SK-N-SH (cell line): ENCODE data around the gene PLD4. TPM values are rescaled to one million over a fixed set of nuclear protein-coding genes. Genes with fewer than 3 reads are reported as not detected.

Experiments used
- CTCF ChIA-PET: fragments of 300-600, 350-600 bp; formaldehyde crosslinking; extraction: SDS; loops from one replicate; lab custom pipeline; 2021; lab: Yijun Ruan, JAX
- POLR2A ChIA-PET: fragments of 350-600 bp; sonication (Branson Sonifier 250); formaldehyde crosslinking; extraction: SDS; loops from one replicate; lab custom pipeline; 2020; ENCODE audit warnings: antibody characterized with exemption, inconsistent platforms; lab: Yijun Ruan, JAX
- DNase-seq: peaks from one replicate; pipeline ENCODE4 v3.0.0; 2012
- H2AFZ ChIP-seq: fragments of 200-600 bp; sonication (generic); 2 replicates; pipeline ENCODE4 v1.8.1; 2016; ENCODE audit warnings: antibody characterized with exemption, mild to moderate bottlenecking, low read depth
- H3F3A ChIP-seq: fragments of 200-600 bp; sonication (generic); replicated peaks from 2 replicates; pipeline ENCODE3; 2016; ENCODE audit warnings: antibody characterized with exemption, mild to moderate bottlenecking; ENCODE audit not compliant: insufficient read depth
- H3K27ac ChIP-seq, 2 experiments: fragments of 200-500 bp in 1 of 2; fragments of 200-600 bp in 1 of 2; sonication (Bioruptor generic) in 1 of 2; sonication (generic), shearing (Covaris generic) in 1 of 2; 2 replicates each; pipeline versions ENCODE4 v1.5.1 to v1.6.1; 2014 to 2016; ENCODE audit warnings: low read depth in 2 of 2, inconsistent platforms in 1 of 2, low read length in 1 of 2, mild to moderate bottlenecking in 1 of 2, mixed read lengths in 1 of 2
- H3K27me3 ChIP-seq: fragments of 200-600 bp; sonication (generic), shearing (Covaris generic); 2 replicates; pipeline ENCODE4 v1.6.1; 2016; ENCODE audit warnings: mixed run types; ENCODE audit not compliant: insufficient read depth
- H3K36me3 ChIP-seq, 2 experiments: fragments of 200-500 bp in 1 of 2; fragments of 200-600 bp in 1 of 2; sonication (Bioruptor generic) in 1 of 2; sonication (generic) in 1 of 2; replicated peaks in 1 of 2; 2 replicates each; pipeline versions ENCODE3 to v1.5.1; 2014 to 2016; ENCODE audit warnings: low read length in 1 of 2, mild to moderate bottlenecking in 1 of 2; ENCODE audit not compliant: insufficient read depth in 2 of 2, control insufficient read depth in 1 of 2
- H3K4me1 ChIP-seq, 2 experiments: fragments of 200-500 bp in 1 of 2; fragments of 200-600 bp in 1 of 2; sonication (Bioruptor generic) in 1 of 2; sonication (generic), shearing (Covaris generic) in 1 of 2; 2 replicates each; pipeline versions ENCODE4 v1.5.1 to v1.6.1; 2014 to 2016; ENCODE audit warnings: low read depth in 1 of 2, low read length in 1 of 2, mixed run types in 1 of 2; ENCODE audit not compliant: insufficient read depth in 2 of 2, control insufficient read depth in 1 of 2
- H3K4me2 ChIP-seq: fragments of 200-600 bp; sonication (generic), shearing (Covaris generic); 2 replicates; pipeline ENCODE4 v1.6.1; 2017; ENCODE audit warnings: mixed run types
- H3K4me3 ChIP-seq, 2 experiments: fragments of 200-500 bp in 1 of 2; fragments of 200-600 bp in 1 of 2; sonication (Bioruptor generic) in 1 of 2; sonication (generic), shearing (Covaris generic) in 1 of 2; 2 replicates each; pipeline versions ENCODE4 v1.5.1 to v1.8.1; 2014 to 2016; ENCODE audit warnings: low read depth in 2 of 2, inconsistent platforms in 1 of 2, low read length in 1 of 2, mild to moderate bottlenecking in 1 of 2, mixed read lengths in 1 of 2, moderate library complexity in 1 of 2
- H3K79me2 ChIP-seq: fragments of 200-600 bp; sonication (generic); 2 replicates; pipeline ENCODE4 v1.8.1; 2017; ENCODE audit warnings: mild to moderate bottlenecking; ENCODE audit not compliant: insufficient read depth
- H3K9ac ChIP-seq: fragments of 200-600 bp; sonication (generic); 2 replicates; pipeline ENCODE4 v1.6.1; 2017; ENCODE audit warnings: mixed run types
- H3K9me2 ChIP-seq: fragments of 200-600 bp; sonication (generic); 2 replicates; pipeline ENCODE4 v1.6.1; 2017; ENCODE audit warnings: mixed run types
- H3K9me3 ChIP-seq: fragments of 200-600 bp; sonication (generic); 2 replicates; pipeline ENCODE4 v1.6.1; 2017; ENCODE audit warnings: mixed run types, mild to moderate bottlenecking, moderate library complexity
- H4K20me1 ChIP-seq: fragments of 200-600 bp; sonication (generic); 2 replicates; pipeline ENCODE4 v1.6.1; 2017; ENCODE audit warnings: mild to moderate bottlenecking, mixed run types; ENCODE audit not compliant: insufficient read depth
- CHD2 ChIP-seq: fragments of 150-350 bp; IDR thresholded peaks from 2 replicates; pipeline ENCODE4 v1.6.1; 2018; ENCODE audit warnings: low read length; ENCODE audit not compliant: partially characterized antibody
- EP300 ChIP-seq, 2 experiments: IDR thresholded peaks; 2 replicates each; pipeline versions ENCODE4 v1.4.0 to v1.6.1; 2012; ENCODE audit warnings: borderline replicate concordance in 1 of 2, low read depth in 1 of 2, low read length in 1 of 2
- EZH2phosphoT487 ChIP-seq: fragments of 200-600 bp; sonication (generic); IDR thresholded peaks from 2 replicates; pipeline ENCODE4 v1.6.1; 2017; ENCODE audit warnings: low read depth, mixed run types, mild to moderate bottlenecking, antibody characterized with exemption, moderate library complexity, borderline replicate concordance
- FOSL2 ChIP-seq: IDR thresholded peaks from 2 replicates; pipeline ENCODE4 v1.4.0; 2012; ENCODE audit warnings: low read depth, mild to moderate bottlenecking, moderate library complexity, borderline replicate concordance
- FOXJ3 ChIP-seq: sonication (generic); formaldehyde crosslinking; IDR thresholded peaks from 2 replicates; pipeline ENCODE4 v1.5.1; 2020; ENCODE audit warnings: mild to moderate bottlenecking, missing genetic modification reagents
- FOXM1 ChIP-seq: IDR thresholded peaks from 2 replicates; pipeline ENCODE4 v1.4.0; 2012; ENCODE audit warnings: low read depth, mild to moderate bottlenecking
- MAX ChIP-seq: IDR thresholded peaks from 2 replicates; pipeline ENCODE4 v1.4.0; 2012; ENCODE audit warnings: low read depth
- NFIC ChIP-seq: IDR thresholded peaks from 2 replicates; pipeline ENCODE4 v1.4.0; 2012; ENCODE audit warnings: borderline replicate concordance
- RAD21 ChIP-seq: IDR thresholded peaks from 2 replicates; pipeline ENCODE4 v1.6.1; 2012; ENCODE audit warnings: mild to moderate bottlenecking, low read length
- REST ChIP-seq: IDR thresholded peaks from 2 replicates; pipeline ENCODE4 v1.6.1; 2012; ENCODE audit warnings: mild to moderate bottlenecking, low read depth, low read length, moderate library complexity
- RFX5 ChIP-seq: IDR thresholded peaks from 2 replicates; pipeline ENCODE4 v1.6.1; 2012; ENCODE audit warnings: mild to moderate bottlenecking, improper control_type of control experiment, low read length
- TEAD4 ChIP-seq: IDR thresholded peaks from 2 replicates; pipeline ENCODE4 v1.4.0; 2012; ENCODE audit warnings: mild to moderate bottlenecking, borderline replicate concordance; ENCODE audit not compliant: insufficient read depth
- USF2 ChIP-seq: fragments of 150-350 bp; IDR thresholded peaks from 2 replicates; pipeline ENCODE4 v1.6.1; 2017; ENCODE audit warnings: antibody characterized with exemption, low read length, low read depth, borderline replicate concordance
- ZBTB33 ChIP-seq: IDR thresholded peaks from 2 replicates; pipeline ENCODE4 v1.4.0; 2012; ENCODE audit warnings: low read depth, borderline replicate concordance
- WGBS: methylation state at CpG from one replicate; pipeline ENCODE4 v1.1.6; 2017; ENCODE audit warnings: low lambda C conversion rate; 5-methylcytosine and 5-hydroxymethylcytosine counted together
- polyA plus RNA-seq, 3 experiments: library from polyadenylated mRNA; depleted of rRNA; stranded (reverse); fragments of >200 nt; gene quantifications; 2 replicates each; pipeline ENCODE4 v1.2.3, GENCODE V29; 2012

The PLD4 gene
- polyA plus RNA-seq, 1 of the 3 experiments (the other 2 are of a cell fraction) = 0.02 TPM

- no peak overlapping the region for H2AFZ ChIP-seq
- H3K27me3 ChIP-seq = no peaks in the 10 kb centered on the region
- H3K27ac ChIP-seq = no peak overlapping the region
- CTCF ChIA-PET = interaction anchor here (1.0 kb wide), 2 partner anchors 62 to 120 kb away, joined by 3 to 4 read pairs; no protein-coding TSS in a partner anchor
- no peak for DNase-seq
- no peaks in the 10 kb centered on the region for H3F3A ChIP-seq
- no peaks in the 10 kb centered on the region for H3K9me3 ChIP-seq
- no peaks in the 10 kb centered on the region; a peak in 1 of 4 replicates for H3K4me1 ChIP-seq
- WGBS = 98% methylated on average over 17 of the region's 26 CpGs
- H3K36me3 ChIP-seq = peaks cover 0 to 20% of the 10 kb centered on the region in 2 experiments
- no peaks in the 10 kb centered on the region for H4K20me1 ChIP-seq
- POLR2A ChIA-PET = no interaction called here
- H3K4me2 ChIP-seq = no peak overlapping the region
- TF ChIP-seq RAD21 (no peak), FOXJ3 (CRISPR knock-in tag) (no peak), MAX (no peak), REST (no peak), EZH2phosphoT487 (no peak), USF2 (no peak), CHD2 (no peak), EP300 (IDR thresholded peaks at IDR 0.05; ENCODE audit: borderline replicate concordance in 1 of 2, low read depth in 1 of 2, low read length in 1 of 2) (no peak), FOXM1 (no peak), TEAD4 (no peak), ZBTB33 (no peak), RFX5 (no peak), NFIC (no peak), FOSL2 (no peak)
- no peaks in the 10 kb centered on the region for H3K9me2 ChIP-seq
- H3K9ac ChIP-seq = no peak overlapping the region
- H3K4me3 ChIP-seq = no peak overlapping the region
- H3K79me2 ChIP-seq = no peaks in the 10 kb centered on the region
Observed at GRCh38 chr14:104888489-104889374, 35.9 kb upstream of the PLD4 start.
